ENCODE data around the gene ARHGAP6. TPM values are rescaled to one million over a fixed set of nuclear protein-coding genes. Genes with fewer than 3 reads are reported as not detected.

ARHGAP6 gene
- total RNA-seq, 2 experiments from 2014 or later, result not detected

DNA sequence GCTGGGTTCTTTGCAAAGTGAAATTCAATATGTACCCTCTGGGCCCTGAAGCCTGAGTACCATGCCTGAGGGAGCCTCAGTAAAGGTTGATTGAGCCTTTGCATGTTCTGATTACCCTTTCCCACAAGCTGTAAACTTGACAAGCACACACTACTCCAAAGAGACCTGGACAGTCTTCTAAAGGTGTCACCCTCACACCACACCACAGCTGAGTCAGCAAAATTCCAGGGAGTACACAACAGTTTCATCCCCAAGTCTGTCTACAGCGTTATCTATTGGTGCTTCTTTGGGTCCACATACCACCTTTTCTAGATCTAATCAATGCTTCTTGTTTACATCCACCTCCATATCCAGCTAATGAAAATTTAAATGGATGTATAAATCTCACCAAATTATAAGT is 191.7 kb downstream of the ARHGAP6 start:
- intact Hi-C loops (cut with micrococcal nuclease), result no loop called here
- Mint-ChIP-seq H3K9me3 (no peaks in the 10 kb centered on the region), H3K4me1 (ENCODE audit: low read depth) (no peaks in the 10 kb centered on the region), H3K4me3 (no peak overlapping the region), H3K27ac (no peak overlapping the region), H3K27me3 (peaks cover 3% of the 10 kb centered on the region), H3K36me3 (ENCODE audit: low read depth) (no peaks in the 10 kb centered on the region)
- DNase-seq (no peak), ATAC-seq (no peak)
- POLR2A ChIA-PET, result no interaction called here
- CTCF ChIA-PET, result no interaction called here
- TF ChIP-seq, protein P1, sequence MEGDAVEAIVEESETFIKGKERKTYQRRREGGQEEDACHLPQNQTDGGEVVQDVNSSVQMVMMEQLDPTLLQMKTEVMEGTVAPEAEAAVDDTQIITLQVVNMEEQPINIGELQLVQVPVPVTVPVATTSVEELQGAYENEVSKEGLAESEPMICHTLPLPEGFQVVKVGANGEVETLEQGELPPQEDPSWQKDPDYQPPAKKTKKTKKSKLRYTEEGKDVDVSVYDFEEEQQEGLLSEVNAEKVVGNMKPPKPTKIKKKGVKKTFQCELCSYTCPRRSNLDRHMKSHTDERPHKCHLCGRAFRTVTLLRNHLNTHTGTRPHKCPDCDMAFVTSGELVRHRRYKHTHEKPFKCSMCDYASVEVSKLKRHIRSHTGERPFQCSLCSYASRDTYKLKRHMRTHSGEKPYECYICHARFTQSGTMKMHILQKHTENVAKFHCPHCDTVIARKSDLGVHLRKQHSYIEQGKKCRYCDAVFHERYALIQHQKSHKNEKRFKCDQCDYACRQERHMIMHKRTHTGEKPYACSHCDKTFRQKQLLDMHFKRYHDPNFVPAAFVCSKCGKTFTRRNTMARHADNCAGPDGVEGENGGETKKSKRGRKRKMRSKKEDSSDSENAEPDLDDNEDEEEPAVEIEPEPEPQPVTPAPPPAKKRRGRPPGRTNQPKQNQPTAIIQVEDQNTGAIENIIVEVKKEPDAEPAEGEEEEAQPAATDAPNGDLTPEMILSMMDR (IDR thresholded peaks at IDR 0.05), result no peak

DNA sequence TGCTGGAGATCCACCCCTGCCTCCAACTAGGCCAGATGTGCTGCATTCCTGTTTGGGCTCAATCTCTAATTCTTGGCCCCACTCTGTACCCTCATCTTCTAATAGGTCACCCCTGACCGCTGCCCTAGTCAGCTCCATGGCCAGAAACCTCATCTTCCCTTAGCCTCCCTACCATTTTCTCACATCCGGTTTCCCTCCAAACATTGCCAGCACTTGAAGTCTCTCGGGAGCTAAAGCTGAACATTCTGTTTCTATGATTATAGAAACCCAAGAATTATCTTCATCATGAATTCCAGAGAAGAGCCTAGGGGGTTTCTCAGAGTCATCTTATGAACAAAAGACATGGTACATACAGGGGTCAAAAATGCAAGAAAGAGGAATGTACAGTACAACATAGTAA is 192.8 kb downstream of the ARHGAP6 start:
- ATAC-seq, result no peak
- CTCF ChIA-PET, result no interaction called here
- H3K9me3 Mint-ChIP-seq, result no peaks in the 10 kb centered on the region
- H3K27me3 Mint-ChIP-seq, result peaks cover 3% of the 10 kb centered on the region
- intact Hi-C loops (cut with micrococcal nuclease), result no loop called here
- no peak overlapping the region for H3K27ac Mint-ChIP-seq
- no peaks in the 10 kb centered on the region for H3K4me1 Mint-ChIP-seq (ENCODE audit: low read depth)
- POLR2A ChIA-PET, result no interaction called here
- TF ChIP-seq, protein P1 (IDR thresholded peaks at IDR 0.05), result no peak
- DNase-seq, result no peak
- H3K4me3 Mint-ChIP-seq, result no peak overlapping the region
- H3K36me3 Mint-ChIP-seq (ENCODE audit: low read depth), result no peaks in the 10 kb centered on the region

DNA sequence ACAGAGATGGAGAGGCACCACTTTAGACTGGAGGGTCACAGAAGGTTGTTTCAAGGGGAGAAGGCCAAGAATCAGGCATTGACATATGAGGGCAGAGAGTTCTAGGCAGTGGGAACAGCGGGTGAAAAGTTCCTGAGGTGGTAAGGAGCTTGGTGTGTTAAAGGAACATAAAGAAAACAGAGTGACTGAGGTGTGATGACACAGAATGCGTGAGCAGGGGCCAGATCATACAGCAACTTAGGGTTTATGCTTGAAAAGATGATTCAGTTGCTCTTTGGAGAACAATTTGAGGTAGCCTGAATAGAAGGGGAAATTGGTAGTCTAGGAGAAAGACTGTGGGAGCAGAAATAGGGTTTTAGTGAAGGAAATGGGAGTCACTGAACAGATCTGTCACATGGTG is 193.3 kb downstream of the ARHGAP6 start:
- ATAC-seq (no peak), DNase-seq (no peak)
- POLR2A ChIA-PET, result no interaction called here
- CTCF ChIA-PET, result no interaction called here
- Mint-ChIP-seq H3K27me3 (peaks cover 3% of the 10 kb centered on the region), H3K4me3 (no peak overlapping the region), H3K9me3 (no peaks in the 10 kb centered on the region), H3K4me1 (ENCODE audit: low read depth) (no peaks in the 10 kb centered on the region), H3K36me3 (ENCODE audit: low read depth) (no peaks in the 10 kb centered on the region), H3K27ac (no peak overlapping the region)
- intact Hi-C loops (cut with micrococcal nuclease), result no loop called here
- TF ChIP-seq, protein P1 (IDR thresholded peaks at IDR 0.05), result no peak

DNA sequence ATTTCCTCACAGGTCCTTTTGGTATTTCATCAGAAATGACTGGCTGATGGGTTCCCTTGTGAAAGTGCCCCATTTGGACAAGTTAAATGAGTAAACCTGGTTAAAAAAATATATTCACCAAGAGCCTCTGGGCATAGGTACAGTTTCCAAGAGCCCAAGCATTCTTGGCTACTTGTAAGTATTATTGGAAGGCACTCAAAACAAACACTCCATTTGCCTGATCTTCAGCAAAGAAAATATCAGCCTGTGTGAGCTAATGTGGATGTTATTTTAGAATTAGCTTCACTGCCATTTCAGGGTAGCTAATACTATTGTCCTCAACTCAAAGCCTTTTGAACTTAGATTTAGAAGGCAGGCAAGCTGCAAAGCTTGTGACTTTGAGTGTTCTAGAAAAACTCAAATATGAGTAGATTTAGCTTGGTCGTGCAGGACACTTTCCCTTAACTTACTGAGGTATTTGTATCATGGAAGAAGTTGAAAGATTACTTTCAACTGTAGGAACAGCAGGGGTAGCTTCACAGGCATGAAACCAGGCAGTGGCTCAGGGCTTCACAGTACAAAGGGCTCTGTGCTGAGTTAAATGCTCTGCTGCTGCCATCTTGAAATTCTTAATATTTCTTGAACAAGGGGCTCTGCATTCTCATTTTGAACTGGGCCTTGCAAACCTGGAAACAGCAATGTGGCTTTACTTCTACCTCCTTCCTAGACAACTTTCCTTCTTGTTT is 195.3 kb downstream of the ARHGAP6 start:
- POLR2A ChIA-PET, result no interaction called here
- ATAC-seq (no peak), DNase-seq (no peak)
- CTCF ChIA-PET, result no interaction called here
- intact Hi-C loops (cut with micrococcal nuclease), result no loop called here
- Mint-ChIP-seq H3K36me3 (ENCODE audit: low read depth) (no peaks in the 10 kb centered on the region), H3K27me3 (peaks cover 3% of the 10 kb centered on the region), H3K4me3 (no peak overlapping the region), H3K4me1 (ENCODE audit: low read depth) (no peaks in the 10 kb centered on the region), H3K9me3 (no peaks in the 10 kb centered on the region), H3K27ac (no peak overlapping the region)
- TF ChIP-seq, protein P1 (IDR thresholded peaks at IDR 0.05), result no peak

DNA sequence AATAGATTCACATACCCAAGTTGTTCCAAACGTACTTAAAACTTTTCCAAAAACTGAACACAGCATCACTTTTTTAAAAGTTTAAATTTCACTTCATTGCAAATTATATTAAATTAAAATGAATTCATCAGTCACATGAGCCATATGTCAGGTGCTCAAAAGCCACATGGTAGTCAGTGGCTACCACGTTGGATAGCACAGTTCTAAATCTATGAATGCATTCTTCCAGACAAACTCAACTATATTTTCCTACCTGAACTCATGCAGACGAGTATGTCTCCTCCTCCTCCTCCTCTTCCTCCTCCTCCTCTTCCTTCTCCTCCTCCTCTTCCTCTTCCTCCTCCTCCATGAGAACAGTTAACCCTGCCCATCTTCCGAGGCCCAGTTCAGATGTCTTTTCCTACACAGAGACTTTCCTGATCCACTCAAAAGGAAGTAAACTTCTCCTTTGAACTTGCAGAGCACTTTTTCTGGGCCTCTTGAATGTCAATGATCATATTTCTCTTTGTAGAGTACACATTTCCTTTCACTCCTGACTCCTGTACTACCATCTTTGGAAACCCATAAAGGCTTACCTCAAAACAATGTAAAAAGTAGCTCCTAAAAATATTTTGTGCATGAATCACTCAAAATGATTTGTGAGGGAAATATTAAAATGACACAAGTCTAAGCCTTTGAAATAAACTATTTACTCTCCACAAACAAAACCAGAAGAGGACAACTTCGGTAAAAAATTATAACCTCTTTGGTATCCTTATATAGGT is 199.9 kb downstream of the ARHGAP6 start:
- no peaks in the 10 kb centered on the region for H3K4me1 Mint-ChIP-seq (ENCODE audit: low read depth)
- TF ChIP-seq, protein P1 (IDR thresholded peaks at IDR 0.05), result no peak
- H3K36me3 Mint-ChIP-seq (ENCODE audit: low read depth), result no peaks in the 10 kb centered on the region
- no peaks in the 10 kb centered on the region for H3K9me3 Mint-ChIP-seq
- intact Hi-C loops (cut with micrococcal nuclease), result no loop called here
- H3K27ac Mint-ChIP-seq, result no peak overlapping the region
- no peak for DNase-seq
- POLR2A ChIA-PET, result no interaction called here
- H3K27me3 Mint-ChIP-seq, result no peaks in the 10 kb centered on the region
- CTCF ChIA-PET, result no interaction called here
- no peak overlapping the region for H3K4me3 Mint-ChIP-seq
- ATAC-seq, result no peak

All from activated CD8-positive, alpha-beta T cell treated with anti-CD3 and anti-CD28 coated beads for 36 hours (primary cell).